Thymus (tissue), 11 donors: Measurements from ENCODE around the gene B9D1. TPM values are rescaled to one million over a fixed set of nuclear protein-coding genes. Genes with fewer than 3 reads are reported as not detected.

Source experiments
- DNase-seq, 9 donors: peaks; one replicate each; pipeline ENCODE4 v3.0.0-alpha.2; 2013; ENCODE audit warnings: low spot score in 9 of 9, low read depth in 6 of 9, missing footprints in 1 of 9
- H3K27ac ChIP-seq, 2 donors: one replicate each; pipeline ENCODE4 v1.5.1; 2013; ENCODE audit warnings: control low read depth in 1 of 2, low read depth in 1 of 2, low read length in 1 of 2, mild to moderate bottlenecking in 1 of 2, moderate library complexity in 1 of 2
- H3K27me3 ChIP-seq, 2 donors: one replicate each; pipeline ENCODE4 v1.5.1; 2013; ENCODE audit warnings: low read length in 1 of 2; ENCODE audit not compliant: control insufficient read depth in 2 of 2, insufficient read depth in 1 of 2
- H3K36me3 ChIP-seq, 2 donors: one replicate each; pipeline ENCODE4 v1.5.1; 2013; ENCODE audit warnings: low read length in 1 of 2, mild to moderate bottlenecking in 1 of 2, moderate library complexity in 1 of 2; ENCODE audit not compliant: control insufficient read depth in 2 of 2, insufficient read depth in 2 of 2
- H3K4me1 ChIP-seq, 2 donors: one replicate each; pipeline ENCODE4 v1.5.1; 2013; ENCODE audit warnings: low read length in 2 of 2; ENCODE audit not compliant: control insufficient read depth in 2 of 2, insufficient read depth in 2 of 2
- H3K4me3 ChIP-seq, 2 donors: one replicate each; pipeline ENCODE4 v1.5.1; 2013; ENCODE audit warnings: low read length in 2 of 2, control low read depth in 1 of 2, mild to moderate bottlenecking in 1 of 2
- H3K9me3 ChIP-seq, 2 donors: one replicate each; pipeline ENCODE4 v1.5.1; 2013; ENCODE audit warnings: low read length in 1 of 2, mild to moderate bottlenecking in 1 of 2; ENCODE audit not compliant: control insufficient read depth in 2 of 2, insufficient read depth in 1 of 2
- WGBS: extraction: QIAGEN DNeasy Blood & Tissue Kit; methylation state at CpG from one replicate; pipeline ENCODE4 v1.1.7; 2013; 5-methylcytosine and 5-hydroxymethylcytosine counted together
- polyA plus RNA-seq: library from polyadenylated mRNA; stranded (reverse); fragments of 200-250 nt; gene quantifications from one replicate; pipeline ENCODE4 v1.2.3, GENCODE V29; 2013
- total RNA-seq: library from RNA; stranded (reverse); fragments of 120-200 nt; gene quantifications from one replicate; pipeline ENCODE4 v1.2.4, GENCODE V29; 2013
- donor health status: healthy.

Gene B9D1
- total and polyA plus RNA-seq, 2 donors = 5.4 to 6.4 TPM

DNA sequence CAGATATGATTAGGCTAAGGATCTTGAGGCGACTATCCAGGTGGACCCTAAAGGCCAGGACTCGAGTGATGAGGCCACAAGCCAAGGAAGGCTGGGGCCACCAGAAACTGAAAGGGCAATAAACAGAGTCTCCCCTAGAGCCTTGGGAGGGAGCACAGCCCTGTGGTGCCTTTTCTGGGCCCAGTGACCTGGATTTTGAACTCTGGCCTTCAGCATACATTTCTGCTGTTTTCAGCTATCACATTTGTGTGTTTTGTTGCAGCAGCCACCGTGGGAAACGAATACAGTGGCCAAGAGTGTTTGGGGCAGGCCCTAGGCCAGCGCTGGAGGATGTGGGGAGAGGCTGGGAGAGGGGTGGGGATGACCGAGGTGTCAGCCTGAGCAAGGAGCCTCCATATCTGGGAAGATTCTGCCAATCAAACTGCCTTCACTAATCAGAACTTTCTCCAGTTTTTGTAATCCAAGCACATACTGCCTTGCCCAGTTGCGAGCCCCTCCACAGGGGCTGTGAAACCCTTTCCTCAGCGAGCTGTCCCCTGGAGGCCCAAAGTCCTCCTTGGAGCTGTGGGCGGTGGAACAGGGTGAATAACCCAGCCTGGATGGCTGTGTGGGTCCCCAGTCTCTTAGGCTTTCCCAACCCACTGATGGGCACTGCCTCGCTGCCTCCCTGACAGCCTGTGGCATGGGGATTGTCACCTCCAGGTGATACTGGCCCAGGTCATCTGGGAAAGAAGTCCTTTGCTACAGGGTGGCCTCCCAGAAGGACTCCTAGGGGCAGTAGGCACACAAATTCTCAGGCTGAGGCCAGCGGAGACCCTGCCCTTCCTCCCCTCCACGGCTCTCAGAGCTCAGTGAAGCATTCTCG, 16.8 kb downstream of the B9D1 start:
- H3K4me3 ChIP-seq = no peak overlapping the region
- H3K4me1 ChIP-seq = no peaks in the 10 kb centered on the region
- H3K27me3 ChIP-seq = peaks cover 0 to 32% of the 10 kb centered on the region in 2 donors
- no peaks in the 10 kb centered on the region for H3K9me3 ChIP-seq
- H3K36me3 ChIP-seq = no peaks in the 10 kb centered on the region
- no peak overlapping the region for H3K27ac ChIP-seq
- no peak for DNase-seq
- 94% methylated on average over 13 of the region's 13 CpGs for WGBS

- Histone ChIP-seq H3K27me3 (peaks cover 0 to 32% of the 10 kb centered on the region in 2 donors), H3K36me3 (no peaks in the 10 kb centered on the region), H3K27ac (no peak overlapping the region), H3K9me3 (no peaks in the 10 kb centered on the region), H3K4me3 (no peak overlapping the region), H3K4me1 (no peaks in the 10 kb centered on the region)
- 95% methylated on average over 7 of the region's 7 CpGs for WGBS
- no peak for DNase-seq
Observed at GRCh38 chr17:19345067-19345460, 17.5 kb downstream of the B9D1 start.

DNA sequence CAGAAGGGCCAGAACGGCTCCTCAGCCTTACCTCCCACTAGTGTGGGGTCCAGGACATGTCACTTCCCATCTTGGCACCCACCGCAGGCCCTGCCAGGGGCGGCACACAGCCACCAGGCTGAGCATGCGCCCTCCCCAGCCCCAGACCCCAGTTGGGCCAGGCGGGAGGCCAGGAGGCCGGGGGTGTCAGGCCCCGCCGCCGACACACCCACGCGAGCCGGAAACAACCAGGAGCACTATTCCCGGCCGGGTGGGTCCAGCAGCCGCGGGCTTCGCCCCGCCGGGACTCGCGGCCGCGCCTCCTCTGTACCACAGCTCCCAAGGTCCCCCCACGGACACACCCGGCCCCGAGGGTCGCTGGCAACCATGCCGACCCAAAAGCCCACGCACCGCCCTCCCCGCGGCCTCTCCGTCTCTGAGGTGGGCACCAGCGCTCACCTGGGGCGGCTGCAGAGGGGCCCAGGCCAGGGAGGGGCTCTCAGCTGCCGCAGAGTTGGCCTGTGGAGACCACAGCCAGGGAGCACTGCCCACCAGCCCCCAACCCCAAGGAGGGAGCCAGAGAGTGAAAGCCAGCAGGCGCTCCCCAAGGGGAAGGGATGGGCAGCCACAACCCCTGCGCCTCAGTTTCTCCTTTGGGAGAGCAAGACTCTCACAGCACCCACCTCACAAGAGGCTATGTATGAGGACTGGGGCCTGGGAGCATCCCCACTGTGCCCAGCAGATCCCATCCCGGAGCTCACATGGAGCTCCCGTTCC, 18.0 kb downstream of the B9D1 start:
- WGBS = 94% methylated on average over 40 of the region's 40 CpGs
- Histone ChIP-seq H3K9me3 (no peaks in the 10 kb centered on the region), H3K27me3 (peaks cover 0 to 33% of the 10 kb centered on the region in 2 donors), H3K36me3 (no peaks in the 10 kb centered on the region), H3K4me1 (no peaks in the 10 kb centered on the region), H3K4me3 (no peak overlapping the region), H3K27ac (no peak overlapping the region)
- no peak for DNase-seq

GRCh38 chr17:19343671-19344151, 18.8 kb downstream of the B9D1 start:
- DNase-seq = no peak
- 94% methylated on average over 13 of the region's 13 CpGs for WGBS

DNA sequence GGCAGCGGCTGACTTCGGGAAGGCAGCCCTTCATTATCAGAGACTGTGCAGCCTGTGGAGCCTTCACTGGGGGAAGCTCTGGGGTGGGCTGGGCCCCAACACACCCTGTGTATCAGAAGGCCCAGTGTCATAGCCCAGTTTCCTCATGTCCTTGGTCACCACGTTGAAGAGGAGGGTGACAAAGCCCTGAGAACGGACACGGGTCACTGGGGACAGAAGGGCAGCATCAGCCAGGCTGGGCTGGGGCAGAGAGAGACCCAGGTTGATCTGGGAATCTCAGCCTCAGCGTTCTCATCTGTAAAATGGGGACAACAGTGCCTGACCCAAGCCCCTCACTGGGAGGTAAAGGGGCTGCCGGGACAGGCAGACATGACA, 19.3 kb downstream of the B9D1 start:
- H3K9me3 ChIP-seq = no peaks in the 10 kb centered on the region
- no peak overlapping the region for H3K27ac ChIP-seq
- 94% methylated on average over 7 of the region's 7 CpGs for WGBS
- H3K4me1 ChIP-seq = no peaks in the 10 kb centered on the region
- H3K27me3 ChIP-seq = peaks cover 0 to 39% of the 10 kb centered on the region in 2 donors
- no peak for DNase-seq
- no peaks in the 10 kb centered on the region for H3K36me3 ChIP-seq
- no peak overlapping the region for H3K4me3 ChIP-seq

More at GRCh38 chr17:19343671-19344151, 18.8 kb downstream of the B9D1 start:
- H3K36me3 ChIP-seq = no peaks in the 10 kb centered on the region
- H3K27me3 ChIP-seq = peaks cover 0 to 35% of the 10 kb centered on the region in 2 donors
- H3K27ac ChIP-seq = no peak overlapping the region
- no peak overlapping the region for H3K4me3 ChIP-seq
- no peaks in the 10 kb centered on the region for H3K4me1 ChIP-seq
- no peaks in the 10 kb centered on the region for H3K9me3 ChIP-seq

- no peaks in the 10 kb centered on the region for H3K36me3 ChIP-seq
- no peaks in the 10 kb centered on the region for H3K9me3 ChIP-seq
- no peak overlapping the region for H3K4me3 ChIP-seq
- no peaks in the 10 kb centered on the region for H3K4me1 ChIP-seq
- no peak for DNase-seq
- no peak overlapping the region for H3K27ac ChIP-seq
- H3K27me3 ChIP-seq = peaks cover 0 to 39% of the 10 kb centered on the region in 2 donors
- WGBS = 90% methylated on average over 7 of the region's 7 CpGs
Observed at GRCh38 chr17:19342611-19343255, 19.8 kb downstream of the B9D1 start.

DNA sequence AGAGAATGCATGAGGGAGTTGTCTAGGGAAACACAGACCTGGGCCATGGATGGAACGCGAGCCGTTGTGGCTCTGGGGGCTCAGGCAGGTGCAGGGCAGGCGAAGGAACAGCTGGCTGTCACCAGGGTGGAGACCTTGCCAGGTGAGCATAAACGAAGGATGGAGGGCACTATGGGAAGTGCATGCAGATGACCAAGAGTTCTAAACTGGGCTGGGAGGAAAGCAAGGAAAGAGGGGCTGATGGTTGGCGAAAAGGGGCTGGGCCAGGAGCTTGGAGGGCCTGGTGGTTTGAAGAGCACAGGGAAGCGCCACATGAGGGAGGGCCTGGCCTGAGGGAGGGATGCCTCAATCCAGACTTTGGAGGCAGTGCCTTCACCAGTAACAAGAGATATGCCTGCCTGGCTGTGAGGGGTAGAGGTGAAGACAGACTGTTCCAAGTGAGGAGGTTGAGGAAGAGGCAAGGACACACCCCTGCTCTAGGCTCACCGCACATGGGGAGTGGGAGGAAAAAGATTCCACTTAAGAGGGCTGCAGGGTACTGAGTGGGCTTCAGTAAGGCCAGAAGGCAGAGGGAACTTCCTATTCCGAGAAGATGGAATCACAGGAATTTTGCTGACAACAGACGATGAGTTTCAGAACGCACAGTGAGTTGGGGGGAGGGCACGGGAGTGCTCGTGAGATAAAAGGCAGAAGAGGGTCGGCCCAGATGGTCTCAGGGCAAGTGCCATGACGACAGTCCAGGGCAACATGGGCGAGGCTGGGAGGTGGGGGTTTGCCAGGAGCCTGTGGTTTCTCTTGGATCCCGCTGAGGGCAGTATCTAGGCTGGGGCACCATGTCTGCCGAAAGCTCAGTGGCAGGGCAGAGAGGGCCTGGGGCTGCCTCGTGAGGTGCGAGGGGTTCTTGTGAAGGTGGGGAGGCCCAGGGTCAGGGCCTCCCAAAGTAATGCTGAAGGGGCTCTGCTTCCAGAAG, 20.6 kb downstream of the B9D1 start:
- Histone ChIP-seq H3K27ac (no peak overlapping the region), H3K36me3 (no peaks in the 10 kb centered on the region), H3K4me1 (no peaks in the 10 kb centered on the region), H3K9me3 (no peaks in the 10 kb centered on the region), H3K27me3 (peaks cover 0 to 41% of the 10 kb centered on the region in 2 donors), H3K4me3 (no peak overlapping the region)
- WGBS = 87% methylated on average over 20 of the region's 20 CpGs
- no peak for DNase-seq

DNA sequence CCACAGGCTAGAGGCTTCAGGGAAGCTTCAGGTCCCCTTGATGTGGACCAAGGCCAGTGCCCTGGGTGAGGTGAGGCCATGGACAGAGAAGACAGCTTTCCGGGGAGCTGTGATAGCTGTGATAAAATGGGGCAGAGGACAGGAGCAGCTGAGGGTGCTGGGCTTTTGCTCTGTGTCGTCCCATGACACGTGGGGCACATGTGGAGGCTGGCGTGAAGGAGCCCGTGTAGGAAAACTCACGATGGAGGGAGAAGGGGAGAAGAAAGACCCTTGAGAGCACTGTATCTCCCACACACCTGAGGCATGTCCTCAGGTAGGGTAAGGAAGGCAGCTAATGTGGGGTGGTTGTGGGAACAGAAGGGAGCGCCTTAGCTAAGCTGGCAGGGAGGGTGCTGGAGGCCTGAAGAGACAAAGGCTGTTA, 21.3 kb downstream of the B9D1 start:
- 81% methylated on average over 7 of the region's 7 CpGs for WGBS
- Histone ChIP-seq H3K4me1 (no peaks in the 10 kb centered on the region), H3K4me3 (no peak overlapping the region), H3K27ac (no peak overlapping the region), H3K9me3 (no peaks in the 10 kb centered on the region), H3K36me3 (no peaks in the 10 kb centered on the region), H3K27me3 (peaks cover 0 to 44% of the 10 kb centered on the region in 2 donors)
- DNase-seq = no peak
